Suppressor macrophage (primary cell): Measurements from ENCODE around the gene MAP4K2.
"Not testable (repeated sequence)": the region's sequence is repeated elsewhere in the genome, so short reads cannot be mapped to it uniquely, and the experiment has no call there.

Experiments
- DNase-seq, 4 experiments: peaks; one replicate each; pipeline ENCODE4 v3.0.0-alpha.2; 2020 to 2022
- total RNA-seq, 17 experiments: gene quantifications; one replicate each; lab custom pipeline; 2026; ENCODE audit warnings: mixed read lengths in 6 of 17, inconsistent platforms in 3 of 17; lab: John Stamatoyannopoulos, UW

Gene MAP4K2
- total RNA-seq: 16.0 to 42.8 (median 22.7) reads per million in 17 experiments

- peak; percentile 88 to 97 (median 92) for DNase-seq
Observed at GRCh38 chr11:64803158-64803845, at the start of gene MAP4K2. MAP4K2 (minus strand) TSS chr11:64803214; CDS start chr11:64803149, 65 bp downstream.

- DNase-seq: no peak
Observed at GRCh38 chr11:64851831-64852351, 48.9 kb upstream of the MAP4K2 start.

GRCh38 chr11:64850979-64851567 lies 48.1 kb upstream of the MAP4K2 start:
- DNase-seq: peak; percentile 41 to 74 (median 66)

- no peak for DNase-seq
Observed at GRCh38 chr11:64849598-64850356, 46.8 kb upstream of the MAP4K2 start.

- no peak for DNase-seq
Observed at GRCh38 chr11:64848826-64849597, 46.0 kb upstream of the MAP4K2 start.

- DNase-seq: no peak
Observed at GRCh38 chr11:64848214-64848825, 45.3 kb upstream of the MAP4K2 start.

- peak; percentile 96 to 98 (median 98) for DNase-seq
Observed at GRCh38 chr11:64846998-64847666, 44.1 kb upstream of the MAP4K2 start.

GRCh38 chr11:64845776-64846129 lies 42.7 kb upstream of the MAP4K2 start:
- not testable (repeated sequence) for DNase-seq

- DNase-seq: no peak
Observed at GRCh38 chr11:64845129-64845775, 42.2 kb upstream of the MAP4K2 start.

- peak; percentile 74 to 90 (median 83) for DNase-seq
Observed at GRCh38 chr11:64844330-64845128, 41.5 kb upstream of the MAP4K2 start, which contains the start of gene CDC42BPG. CDC42BPG (minus strand) TSS chr11:64844653; CDS start chr11:64844569, 84 bp downstream.

- no peak for DNase-seq
Observed at GRCh38 chr11:64843686-64844329, 40.8 kb upstream of the MAP4K2 start.

GRCh38 chr11:64842851-64843685 lies 40.1 kb upstream of the MAP4K2 start:
- DNase-seq: no peak

- DNase-seq: no peak
Observed at GRCh38 chr11:64842366-64842759, 39.3 kb upstream of the MAP4K2 start.

- DNase-seq: no peak
Observed at GRCh38 chr11:64841592-64842365, 38.8 kb upstream of the MAP4K2 start.

GRCh38 chr11:64839887-64840782 lies 37.1 kb upstream of the MAP4K2 start:
- DNase-seq: no peak

- DNase-seq: no peak
Observed at GRCh38 chr11:64839335-64839734, 36.3 kb upstream of the MAP4K2 start.
